Fibroblast of mammary gland (primary cell): ENCODE measurements around the gene ABHD5.

Experiments used
- DNase-seq: peaks from one replicate; pipeline ENCODE4 v3.0.0-alpha.2; 2010; ENCODE audit warnings: low read depth
- H3K4me3 ChIP-seq: 2 replicates; pipeline ENCODE4 v1.5.1; 2011; ENCODE audit warnings: low read depth, mild to moderate bottlenecking, low read length, moderate library complexity; ENCODE audit not compliant: control insufficient read depth
- CTCF ChIP-seq: conservative IDR thresholded peaks from 2 replicates; pipeline ENCODE4 v1.5.1; 2011; ENCODE audit warnings: low read depth, low read length, inconsistent platforms; ENCODE audit not compliant: control insufficient read depth, insufficient read depth

ABHD5 gene

GRCh38 chr3:43776101-43776500 lies 85.4 kb downstream of the ABHD5 start:
- H3K4me3 ChIP-seq: no peak overlapping the region
- DNase-seq: no peak
- TF ChIP-seq CTCF: no peak

- no peak for DNase-seq
- TF ChIP-seq CTCF: no peak
- no peak overlapping the region for H3K4me3 ChIP-seq
Observed at GRCh38 chr3:43779850-43780249, 89.1 kb downstream of the ABHD5 start.

- DNase-seq: no peak
- no peak for TF ChIP-seq CTCF
- no peak overlapping the region for H3K4me3 ChIP-seq
Observed at GRCh38 chr3:43782541-43782940, 91.8 kb downstream of the ABHD5 start.
